ENCODE measurements around the gene CCDC57. TPM values are rescaled to one million over a fixed set of nuclear protein-coding genes. Genes with fewer than 3 reads are reported as not detected.

CCDC57 gene
- total and polyA plus RNA-seq, 8 donors: 19.6 to 176 (median 25.4) TPM

GRCh38 chr17:82054351-82055022 is 158.2 kb downstream of the CCDC57 start:
- H3K36me3 ChIP-seq: peaks cover 0 to 26% (median 8%) of the 10 kb centered on the region in 3 donors
- ATAC-seq (no peak), FAIRE-seq (no peak), DNase-seq (peak in 4 of 6 donors; percentile 5 to 62 (median 26))
- no peaks in the 10 kb centered on the region for H3K9me3 ChIP-seq
- WGBS, 2 donors: 86 to 88% methylated on average over 34 to 38 of the region's 38 CpGs
- no peak for TF ChIP-seq CTCF (IDR thresholded peaks at IDR 0.05)
- no peaks in the 10 kb centered on the region for H3K27me3 ChIP-seq
- intact Hi-C loops (cut with DNase I): no loop called here
- H3K4me1 ChIP-seq: peaks cover 0 to 11% (median 0%) of the 10 kb centered on the region in 3 donors
- H3K27ac ChIP-seq: no peak overlapping the region
- no peak overlapping the region for H3K4me3 ChIP-seq

GRCh38 chr17:82053556-82054263 is 158.9 kb downstream of the CCDC57 start:
- H3K4me1 ChIP-seq: peaks cover 0 to 11% (median 0%) of the 10 kb centered on the region in 3 donors
- H3K36me3 ChIP-seq: peaks cover 0 to 24% (median 8%) of the 10 kb centered on the region in 3 donors
- no peak for ATAC-seq
- FAIRE-seq: no peak
- TF ChIP-seq CTCF (IDR thresholded peaks at IDR 0.05): no peak
- peak in 3 of 6 donors; percentile 16 to 77 (median 34) for DNase-seq
- H3K9me3 ChIP-seq: no peaks in the 10 kb centered on the region
- intact Hi-C loops (cut with DNase I): no loop called here
- no peak overlapping the region for H3K27ac ChIP-seq
- no peaks in the 10 kb centered on the region for H3K27me3 ChIP-seq
- no peak overlapping the region for H3K4me3 ChIP-seq
- WGBS, 2 donors: 92 to 94% methylated on average over 26 to 28 of the region's 28 CpGs

- Histone ChIP-seq H3K27ac (no peak overlapping the region), H3K36me3 (peaks cover 0 to 20% (median 8%) of the 10 kb centered on the region in 3 donors), H3K9me3 (no peaks in the 10 kb centered on the region), H3K4me3 (peak overlapping the region in 2 of 4 donors; percentile 68 to 92), H3K27me3 (no peaks in the 10 kb centered on the region), H3K4me1 (peaks cover 0 to 11% (median 0%) of the 10 kb centered on the region in 3 donors)
- FAIRE-seq: no peak
- 69 to 78% methylated on average over 17 to 19 of the region's 19 CpGs for WGBS, 2 donors
- no peak for ATAC-seq
- DNase-seq: peak in 3 of 6 donors; percentile 22 to 57 (median 27)
- intact Hi-C loops (cut with DNase I): no loop called here
- no peak for TF ChIP-seq CTCF (IDR thresholded peaks at IDR 0.05)
These were observed 159.5 kb downstream of the CCDC57 start for GRCh38 chr17:82053130-82053529.

- intact Hi-C loops (cut with DNase I): no loop called here
These were observed 160.0 kb downstream of the CCDC57 start for GRCh38 chr17:82052638-82053059.

More at GRCh38 chr17:82052638-82053059, 160.0 kb downstream of the CCDC57 start:
- no peak for ATAC-seq
- no peak for TF ChIP-seq CTCF (IDR thresholded peaks at IDR 0.05)
- no peaks in the 10 kb centered on the region for H3K27me3 ChIP-seq
- H3K36me3 ChIP-seq: peaks cover 0 to 20% (median 8%) of the 10 kb centered on the region in 3 donors
- H3K27ac ChIP-seq: no peak overlapping the region
- H3K4me3 ChIP-seq: peak overlapping the region; percentile 63 to 92 (median 74)
- DNase-seq: peak in 1 of 6 donors; percentile 75
- H3K9me3 ChIP-seq: no peaks in the 10 kb centered on the region
- FAIRE-seq: no peak
- 15 to 16% methylated on average over 14 to 19 of the region's 19 CpGs for WGBS, 2 donors
- H3K4me1 ChIP-seq: peaks cover 0 to 11% (median 0%) of the 10 kb centered on the region in 3 donors
